Measurements from ENCODE around the gene LENG8.

Gene LENG8

DNA sequence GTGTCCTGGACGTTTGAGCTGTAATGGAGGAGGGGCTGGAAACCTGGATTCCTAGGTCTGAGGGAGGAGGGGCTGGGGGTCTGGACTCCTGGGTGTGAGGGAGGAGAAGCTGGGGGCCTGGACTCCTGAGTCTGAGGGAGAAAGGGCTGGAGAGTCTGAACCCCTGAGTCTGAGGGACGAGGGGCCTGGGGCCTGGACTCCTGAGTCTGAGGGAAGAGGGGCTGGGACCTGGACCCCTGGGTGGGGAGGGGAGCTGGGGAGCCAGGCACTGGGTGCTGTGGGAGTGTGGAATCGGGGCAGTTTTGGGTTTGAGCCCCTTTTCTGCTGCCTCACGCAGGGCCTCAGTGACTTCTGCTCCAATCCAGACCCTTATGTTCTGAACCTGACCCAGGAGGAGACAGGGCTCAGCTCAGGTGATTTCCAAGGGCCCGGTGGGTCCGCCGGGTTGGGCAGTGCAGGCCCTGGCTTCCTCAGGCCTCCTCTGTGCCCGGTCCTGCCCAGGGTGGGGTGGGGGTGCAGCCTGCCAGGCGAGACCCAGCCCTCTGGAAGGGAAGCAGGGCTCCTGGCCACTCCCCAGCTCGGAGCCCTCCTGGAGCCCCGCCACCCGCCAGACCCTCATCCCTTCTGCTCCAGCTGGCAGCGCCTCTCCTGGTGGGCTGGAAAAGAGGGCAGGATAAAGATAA is 19.3 kb upstream of the LENG8 start:
- no peak for TF ChIP-seq CTCF (IDR thresholded peaks at IDR 0.05; ENCODE audit: extremely low read depth, missing control alignments)
- no peak for DNase-seq (ENCODE audit: low spot score)

DNA sequence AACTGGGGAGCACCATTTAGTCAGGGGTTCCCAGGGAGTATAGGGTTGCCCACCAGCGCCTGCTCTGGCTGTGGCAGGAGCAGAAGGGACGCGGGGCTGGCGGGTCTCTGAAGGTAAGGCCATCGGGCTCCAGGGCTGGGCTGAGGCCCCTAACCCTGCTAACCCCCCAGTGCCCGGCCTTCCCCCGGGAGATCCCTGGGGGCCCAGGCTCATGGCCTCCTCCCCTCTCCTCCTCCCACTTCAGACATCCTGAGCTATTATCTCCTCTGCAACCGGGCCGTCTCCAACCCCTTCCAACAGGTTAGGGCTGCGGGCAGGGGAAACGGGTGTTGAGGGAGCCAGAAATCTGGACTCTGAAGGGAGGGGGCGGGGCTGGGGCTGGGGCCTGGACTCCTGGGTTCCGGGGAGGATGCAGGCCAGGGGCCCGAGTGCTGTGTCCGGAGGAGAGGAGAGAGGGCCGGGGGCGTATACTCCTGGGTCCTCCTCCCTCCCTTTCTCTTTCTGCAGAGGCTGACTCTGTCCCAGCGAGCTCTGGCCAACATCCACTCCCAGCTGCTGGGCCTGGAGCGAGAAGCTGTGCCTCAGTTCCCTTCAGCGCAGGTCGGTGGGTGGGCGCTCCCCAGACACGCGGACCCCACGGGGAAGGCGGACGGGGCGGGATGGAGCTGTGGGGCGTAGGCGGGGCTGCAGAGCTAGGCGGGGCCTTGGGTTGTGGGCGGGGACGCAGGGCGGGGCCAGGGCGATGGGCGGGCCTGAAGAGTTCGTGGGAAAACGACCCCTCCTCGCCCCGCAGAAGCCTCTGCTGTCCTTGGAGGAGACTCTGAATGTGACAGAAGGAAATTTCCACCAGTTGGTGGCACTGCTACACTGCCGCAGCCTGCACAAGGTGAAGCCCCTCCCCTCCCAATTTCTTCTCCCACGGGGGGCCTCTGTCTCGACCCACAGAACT is 18.4 kb upstream of the LENG8 start:
- DNase-seq (ENCODE audit: low spot score), result peak; percentile 77
- no peak for TF ChIP-seq CTCF (IDR thresholded peaks at IDR 0.05; ENCODE audit: extremely low read depth, missing control alignments)

- no peak for TF ChIP-seq CTCF (IDR thresholded peaks at IDR 0.05; ENCODE audit: extremely low read depth, missing control alignments)
- no peak for DNase-seq (ENCODE audit: low spot score)
Measured at GRCh38 chr19:54431255-54431838, 17.7 kb upstream of the LENG8 start.

- no peak for TF ChIP-seq CTCF (IDR thresholded peaks at IDR 0.05; ENCODE audit: extremely low read depth, missing control alignments)
- no peak for DNase-seq (ENCODE audit: low spot score)
Measured at GRCh38 chr19:54432144-54432738, 16.8 kb upstream of the LENG8 start.

DNA sequence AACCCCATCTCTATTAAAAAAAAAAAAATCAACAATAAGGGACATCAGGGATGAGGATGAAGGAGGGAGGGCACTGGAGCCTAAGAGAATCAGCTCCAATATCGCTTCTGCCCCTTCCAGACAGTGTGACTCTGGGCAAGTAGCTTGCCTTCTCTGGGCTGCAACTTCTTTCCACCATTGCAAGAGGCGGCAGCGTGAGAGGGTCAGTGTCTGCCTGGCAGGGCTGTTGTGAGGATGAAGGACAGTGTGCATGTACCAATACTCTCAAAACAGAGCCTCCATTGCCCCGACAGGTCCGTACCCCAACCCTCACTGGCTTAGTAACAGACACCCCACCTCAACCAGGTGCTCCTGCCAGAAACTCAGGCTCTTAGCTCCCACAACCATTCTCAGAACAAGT is 15.3 kb upstream of the LENG8 start:
- TF ChIP-seq CTCF (IDR thresholded peaks at IDR 0.05; ENCODE audit: extremely low read depth, missing control alignments), result no peak

DNA sequence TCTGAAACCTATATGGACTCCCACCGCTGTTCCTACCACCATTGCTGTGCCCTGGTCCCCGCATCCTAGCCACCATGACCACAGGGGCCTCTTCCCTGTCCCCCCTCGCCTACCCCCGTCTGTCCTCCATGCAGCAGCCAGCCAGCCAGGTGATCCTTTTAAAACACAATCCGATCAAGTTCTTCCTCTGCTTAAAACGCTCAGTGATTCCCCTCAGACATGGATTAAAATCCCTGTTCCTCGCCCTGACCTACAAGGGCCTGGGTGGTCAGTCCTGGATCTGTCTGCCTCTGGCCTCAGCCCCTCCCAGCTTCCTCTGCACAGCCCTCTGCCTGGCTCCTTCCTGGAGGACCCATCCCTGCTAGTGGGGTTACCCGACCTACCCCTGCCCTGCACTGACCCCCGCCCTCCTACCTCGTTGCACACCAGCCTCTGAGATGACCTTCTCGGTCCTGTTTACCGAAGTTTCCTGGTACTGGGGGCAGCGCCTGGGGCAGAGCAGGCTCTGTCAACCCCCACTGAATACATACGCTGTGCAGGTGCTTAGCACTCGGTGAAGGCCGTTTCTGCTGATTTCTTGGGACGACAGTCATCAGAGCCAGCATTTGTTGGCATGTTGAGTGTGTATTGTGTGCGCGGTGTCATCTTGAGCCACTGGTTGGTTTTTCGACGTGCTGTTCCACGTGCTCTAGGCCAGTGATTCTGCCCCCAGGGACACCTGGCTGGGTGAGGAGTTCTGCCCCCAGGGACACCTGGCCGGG is 14.7 kb upstream of the LENG8 start:
- no peak for DNase-seq (ENCODE audit: low spot score)
- no peak for TF ChIP-seq CTCF (IDR thresholded peaks at IDR 0.05; ENCODE audit: extremely low read depth, missing control alignments)

More for the DNA sequence above, 15.3 kb upstream of the LENG8 start:
- no peak for DNase-seq (ENCODE audit: low spot score)
